Memory B cell (primary cell): ENCODE data around the gene SLC25A26.
"Not testable (repeated sequence)": the region's sequence is repeated elsewhere in the genome, so short reads cannot be mapped to it uniquely, and the experiment has no call there.

Experiments
- ATAC-seq: fragments of 150-1000 bp; cut with Tn5 transposase; 2 replicates; pipeline ENCODE4 v1.10.0; 2021; ENCODE audit warnings: low read depth, mild to moderate bottlenecking, moderate library complexity
- DNase-seq, 2 donors: peaks; one replicate each; pipeline ENCODE4 v3.0.0; 2022; ENCODE audit warnings: low spot score in 2 of 2
- H3K27ac Mint-ChIP-seq: one replicate; pipeline ENCODE4 v1.8.0; 2022; ENCODE audit warnings: mild to moderate bottlenecking, moderate library complexity, mixed read lengths
- H3K27me3 Mint-ChIP-seq: one replicate; pipeline ENCODE4 v1.8.0; 2022; ENCODE audit warnings: mixed read lengths
- H3K36me3 Mint-ChIP-seq: one replicate; pipeline ENCODE4 v1.8.0; 2022; ENCODE audit warnings: mild to moderate bottlenecking, mixed read lengths
- H3K4me1 Mint-ChIP-seq: one replicate; pipeline ENCODE4 v1.8.0; 2022; ENCODE audit warnings: mixed read lengths
- H3K4me3 Mint-ChIP-seq: one replicate; pipeline ENCODE4 v1.8.0; 2022; ENCODE audit warnings: mild to moderate bottlenecking, moderate library complexity, mixed read lengths
- H3K9me3 Mint-ChIP-seq: one replicate; pipeline ENCODE4 v1.8.0; 2022; ENCODE audit warnings: mixed read lengths

SLC25A26 gene

DNA sequence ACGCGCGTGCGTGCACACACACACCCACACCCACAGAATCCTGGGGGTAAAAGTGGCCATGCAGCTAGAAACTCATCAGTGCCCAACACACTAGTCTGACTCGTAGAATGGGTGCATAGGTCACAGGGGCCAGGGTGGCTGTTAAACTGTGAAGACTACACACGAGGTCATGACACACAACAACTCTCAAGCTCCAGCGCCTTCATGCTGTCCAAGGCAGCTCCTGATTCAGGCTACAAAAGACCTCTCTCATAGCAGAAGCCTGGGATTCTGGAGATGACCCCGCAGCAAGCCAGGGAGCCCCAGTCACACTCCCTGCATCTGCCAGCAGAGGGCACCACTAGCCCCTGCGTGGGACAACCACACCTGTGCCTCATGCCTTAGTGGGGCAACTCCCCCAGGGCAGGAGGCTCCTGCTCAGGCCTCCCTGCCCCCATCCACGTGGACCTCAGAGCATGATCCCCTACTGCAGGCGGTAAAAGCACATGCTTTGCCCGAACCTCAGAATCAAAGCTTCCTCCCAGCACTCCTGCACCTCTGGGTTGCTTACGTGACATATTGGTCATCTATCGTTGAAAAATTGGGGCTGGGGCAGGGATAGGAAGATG, 186.9 kb downstream of the SLC25A26 start:
- Mint-ChIP-seq H3K4me3 (no peak overlapping the region), H3K9me3 (no peaks in the 10 kb centered on the region), H3K4me1 (peaks cover 3% of the 10 kb centered on the region), H3K36me3 (no peaks in the 10 kb centered on the region), H3K27ac (no peak overlapping the region), H3K27me3 (no peaks in the 10 kb centered on the region)
- ATAC-seq (peak; percentile 82), DNase-seq (peak; percentile 62 to 75)

DNA sequence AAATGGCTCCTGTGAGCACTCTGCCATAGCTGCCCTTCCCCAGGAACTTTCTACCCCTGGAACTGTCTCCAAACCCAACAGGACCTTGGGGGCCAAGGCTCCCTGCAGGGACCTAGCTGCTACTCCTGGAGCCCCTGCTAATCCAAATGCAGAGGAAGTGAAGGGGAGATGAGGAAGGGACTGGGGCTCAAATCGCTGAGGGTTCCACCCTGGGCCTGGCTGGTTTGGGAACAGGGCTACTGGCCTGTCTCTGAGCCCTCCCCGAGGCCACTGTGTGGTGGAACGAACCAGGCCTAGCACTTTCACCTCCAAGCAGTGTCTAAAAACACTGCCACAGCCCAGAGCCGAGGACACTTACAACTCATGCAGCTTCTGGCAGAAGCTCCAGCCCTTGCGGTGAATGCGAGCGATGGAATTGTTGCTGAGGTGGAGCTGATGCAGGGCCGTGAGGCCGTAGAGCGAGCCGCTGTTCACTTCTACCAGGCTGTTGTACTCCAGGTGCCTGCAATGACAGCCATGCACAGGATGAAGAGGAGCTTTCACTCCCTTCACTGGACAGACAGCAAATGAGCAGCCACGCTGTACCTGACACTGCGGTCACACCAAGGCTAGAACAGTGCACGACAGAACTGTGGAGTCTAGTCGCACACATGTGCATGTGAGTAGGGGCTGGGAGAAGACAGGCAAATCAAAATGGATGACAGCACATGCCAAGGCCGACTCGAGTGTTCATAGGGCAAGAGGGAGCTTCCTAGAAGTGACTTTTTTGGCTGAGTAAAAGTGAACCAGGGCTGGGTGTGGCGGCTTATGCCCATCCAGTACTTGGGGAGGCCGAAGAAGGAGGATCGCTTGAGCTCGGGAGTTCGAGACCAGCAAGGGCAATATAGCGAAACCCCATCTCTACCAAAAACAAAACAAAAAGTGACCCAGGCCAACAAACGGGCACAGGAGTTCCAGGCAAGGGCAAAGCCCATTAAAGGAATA, 189.3 kb downstream of the SLC25A26 start:
- no peaks in the 10 kb centered on the region for H3K9me3 Mint-ChIP-seq
- H3K4me1 Mint-ChIP-seq: peaks cover 3% of the 10 kb centered on the region
- no peaks in the 10 kb centered on the region for H3K27me3 Mint-ChIP-seq
- no peak overlapping the region for H3K4me3 Mint-ChIP-seq
- H3K36me3 Mint-ChIP-seq: no peaks in the 10 kb centered on the region
- no peak overlapping the region for H3K27ac Mint-ChIP-seq
- DNase-seq: no peak
- ATAC-seq: no peak

DNA sequence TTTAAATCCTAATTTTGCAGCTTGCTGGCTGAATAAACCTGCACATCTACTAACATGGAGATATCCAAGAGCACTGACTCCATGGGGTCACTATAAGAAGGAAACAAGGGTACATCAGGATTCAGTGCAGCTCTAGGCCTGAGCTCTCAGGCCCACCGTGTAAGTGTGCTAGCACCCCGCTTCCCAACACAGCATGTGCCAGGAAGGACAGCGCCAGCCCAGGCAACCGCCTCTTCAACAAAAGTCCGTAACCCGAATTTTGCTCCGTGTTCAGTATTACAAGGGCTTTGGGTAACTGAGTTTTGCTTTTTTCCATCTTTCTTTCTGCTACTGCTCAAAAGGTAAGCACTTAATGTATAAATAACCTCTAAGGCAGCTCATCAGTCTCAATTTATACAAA, 190.2 kb downstream of the SLC25A26 start:
- no peak for ATAC-seq
- Mint-ChIP-seq H3K27ac (no peak overlapping the region), H3K36me3 (no peaks in the 10 kb centered on the region), H3K9me3 (no peaks in the 10 kb centered on the region), H3K4me1 (peaks cover 3% of the 10 kb centered on the region), H3K27me3 (no peaks in the 10 kb centered on the region), H3K4me3 (no peak overlapping the region)
- DNase-seq: no peak

DNA sequence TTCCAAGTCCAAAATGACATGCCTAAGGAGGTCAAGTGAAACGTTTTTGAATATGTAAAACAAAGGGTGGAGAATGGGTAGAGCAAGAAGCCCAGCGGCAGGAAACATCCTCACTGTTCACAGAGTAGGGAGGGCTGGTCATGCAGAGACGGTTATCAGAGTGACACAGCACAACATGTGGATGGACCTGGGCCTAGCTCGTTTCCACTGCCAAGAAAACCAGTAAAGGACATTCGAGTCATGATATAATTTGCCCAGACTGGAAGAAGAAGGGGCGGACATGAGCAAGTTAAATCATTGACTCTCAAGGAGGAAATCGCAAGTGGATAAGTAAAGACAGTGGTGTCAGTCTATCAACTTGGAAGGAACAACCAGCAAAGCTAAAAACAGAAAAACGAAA, 190.7 kb downstream of the SLC25A26 start:
- H3K9me3 Mint-ChIP-seq: no peaks in the 10 kb centered on the region
- DNase-seq (no peak), ATAC-seq (no peak)
- H3K27me3 Mint-ChIP-seq: no peaks in the 10 kb centered on the region
- peaks cover 3% of the 10 kb centered on the region for H3K4me1 Mint-ChIP-seq
- no peaks in the 10 kb centered on the region for H3K36me3 Mint-ChIP-seq
- no peak overlapping the region for H3K4me3 Mint-ChIP-seq
- no peak overlapping the region for H3K27ac Mint-ChIP-seq

DNA sequence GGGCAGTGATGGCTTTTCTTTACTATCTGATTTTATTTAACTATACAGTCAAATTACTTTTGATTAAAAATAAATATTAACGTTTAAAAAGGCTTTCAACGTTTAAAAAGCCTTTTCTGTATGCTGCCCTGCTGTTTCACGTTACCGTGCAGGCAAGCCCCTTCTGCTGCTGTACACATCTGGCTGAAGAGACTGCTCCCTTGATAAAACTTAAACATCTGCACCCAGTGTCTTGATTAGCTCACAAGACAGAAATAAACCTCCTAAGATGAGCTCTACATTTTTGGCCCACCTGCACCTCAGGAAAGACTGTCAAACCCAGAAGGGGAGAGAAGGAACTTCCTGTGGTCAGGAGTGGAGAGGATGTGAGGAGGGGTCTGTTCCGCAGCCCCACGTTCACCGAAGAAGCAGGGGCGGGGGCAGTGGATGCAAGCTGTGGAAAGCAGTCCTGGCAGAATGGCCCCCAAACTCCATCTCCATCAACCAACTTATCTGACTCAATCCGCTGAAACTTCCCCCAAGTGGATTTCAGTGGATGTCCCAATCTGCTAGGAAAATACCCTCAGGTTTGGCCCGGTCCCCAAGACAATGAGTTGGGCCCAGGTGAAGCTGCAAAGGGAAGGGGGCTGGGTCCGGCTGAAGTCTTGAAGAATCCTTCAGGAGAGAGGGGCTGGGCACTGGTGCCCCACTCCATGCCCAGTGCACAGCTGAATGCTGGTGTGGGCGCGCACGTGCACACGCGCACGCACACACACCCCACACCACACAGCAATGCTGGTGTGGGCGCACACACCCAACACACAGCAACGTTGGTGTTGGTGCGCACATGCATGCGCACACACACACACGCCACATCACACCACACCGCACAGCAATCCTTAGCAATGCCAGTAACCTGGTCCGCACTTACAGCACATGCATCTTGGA, 191.4 kb downstream of the SLC25A26 start:
- peaks cover 3% of the 10 kb centered on the region for H3K4me1 Mint-ChIP-seq
- H3K9me3 Mint-ChIP-seq: no peaks in the 10 kb centered on the region
- H3K36me3 Mint-ChIP-seq: no peaks in the 10 kb centered on the region
- H3K27ac Mint-ChIP-seq: no peak overlapping the region
- DNase-seq: no peak
- ATAC-seq: no peak
- no peaks in the 10 kb centered on the region for H3K27me3 Mint-ChIP-seq
- no peak overlapping the region for H3K4me3 Mint-ChIP-seq

DNA sequence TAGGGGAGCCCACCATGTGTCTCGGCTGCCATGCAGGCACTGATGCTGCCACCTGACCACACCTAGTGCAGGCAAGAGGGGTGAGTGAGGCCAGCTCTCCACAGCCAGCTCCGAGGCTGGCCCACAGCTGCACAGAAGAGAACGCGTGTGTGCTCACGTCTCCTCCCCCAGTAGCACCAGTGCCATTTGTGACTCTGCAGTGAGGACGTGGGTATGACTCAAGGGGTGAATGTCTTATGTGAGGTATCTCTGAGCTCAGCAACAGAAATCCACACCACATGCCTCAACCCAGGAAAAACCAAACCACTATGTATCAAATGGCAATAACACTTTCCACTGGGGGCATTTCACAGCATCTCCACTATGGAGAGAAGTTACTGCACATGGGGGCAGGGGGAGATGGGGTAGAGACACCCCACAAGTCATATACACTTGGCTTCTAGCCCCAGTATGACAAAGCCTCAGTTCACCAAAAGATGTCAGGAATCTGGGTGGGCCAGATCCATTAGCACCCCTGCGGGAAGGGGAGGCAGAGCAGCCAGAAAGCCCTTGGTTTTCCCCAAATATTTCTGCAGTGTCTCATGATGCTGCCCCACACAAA, 192.4 kb downstream of the SLC25A26 start:
- no peak for ATAC-seq
- Mint-ChIP-seq H3K4me1 (no peaks in the 10 kb centered on the region), H3K9me3 (no peaks in the 10 kb centered on the region), H3K4me3 (no peak overlapping the region), H3K27ac (no peak overlapping the region), H3K36me3 (no peaks in the 10 kb centered on the region), H3K27me3 (no peaks in the 10 kb centered on the region)
- no peak for DNase-seq

DNA sequence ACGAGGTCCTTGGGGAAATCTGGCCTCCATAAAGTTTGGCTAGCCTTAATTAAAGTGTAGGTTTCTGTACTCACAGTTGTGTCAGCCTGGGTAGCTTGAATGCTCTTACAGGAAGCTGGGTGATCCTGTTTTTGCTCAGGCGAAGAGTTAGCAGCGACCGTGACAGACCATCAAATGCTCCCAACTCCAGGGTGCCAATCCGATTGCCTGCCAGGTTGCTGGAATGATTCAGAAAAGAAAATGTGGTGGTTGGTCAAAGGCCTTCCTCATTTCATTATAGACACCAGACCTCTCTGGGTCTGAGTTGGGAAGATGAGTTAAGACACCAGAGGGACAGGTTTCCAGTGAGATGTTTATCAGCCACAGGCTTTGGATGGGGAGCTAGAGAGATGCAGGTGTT, 194.0 kb downstream of the SLC25A26 start:
- no peaks in the 10 kb centered on the region for H3K4me1 Mint-ChIP-seq
- H3K36me3 Mint-ChIP-seq: peaks cover under 1% of the 10 kb centered on the region
- ATAC-seq: no peak
- DNase-seq: no peak
- H3K4me3 Mint-ChIP-seq: no peak overlapping the region
- H3K27me3 Mint-ChIP-seq: no peaks in the 10 kb centered on the region
- no peak overlapping the region for H3K27ac Mint-ChIP-seq
- no peaks in the 10 kb centered on the region for H3K9me3 Mint-ChIP-seq

DNA sequence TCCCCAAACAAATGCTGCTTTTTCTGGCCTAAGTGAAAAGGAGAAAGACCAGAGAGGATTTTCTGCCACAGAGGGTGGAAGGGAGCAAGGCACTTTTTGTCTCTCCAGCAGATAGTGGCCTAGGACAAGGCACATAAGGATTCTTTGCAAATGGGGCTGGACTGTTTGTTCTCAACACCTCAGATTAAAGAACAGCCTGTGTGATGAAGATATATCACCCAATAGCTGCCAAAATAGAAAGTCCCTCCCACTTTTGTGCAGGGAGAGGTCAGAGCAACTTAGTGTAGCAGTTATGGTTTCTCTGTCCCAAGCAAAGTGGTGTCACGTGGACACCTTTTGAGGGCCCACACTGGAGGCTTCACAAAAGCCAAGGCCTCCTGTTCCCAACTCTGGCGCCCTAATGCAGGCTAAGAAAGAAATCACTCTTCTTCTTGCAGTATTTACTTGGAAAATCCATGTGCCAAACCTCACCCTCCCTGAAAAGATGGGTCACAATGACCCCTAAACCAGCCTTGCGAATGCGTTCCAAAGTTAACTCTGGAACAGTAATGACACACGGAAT, 195.1 kb downstream of the SLC25A26 start:
- Mint-ChIP-seq H3K36me3 (peaks cover 8% of the 10 kb centered on the region), H3K27ac (no peak overlapping the region), H3K27me3 (no peaks in the 10 kb centered on the region), H3K4me1 (no peaks in the 10 kb centered on the region), H3K9me3 (peaks cover 8% of the 10 kb centered on the region), H3K4me3 (no peak overlapping the region)
- DNase-seq (no peak), ATAC-seq (no peak)

DNA sequence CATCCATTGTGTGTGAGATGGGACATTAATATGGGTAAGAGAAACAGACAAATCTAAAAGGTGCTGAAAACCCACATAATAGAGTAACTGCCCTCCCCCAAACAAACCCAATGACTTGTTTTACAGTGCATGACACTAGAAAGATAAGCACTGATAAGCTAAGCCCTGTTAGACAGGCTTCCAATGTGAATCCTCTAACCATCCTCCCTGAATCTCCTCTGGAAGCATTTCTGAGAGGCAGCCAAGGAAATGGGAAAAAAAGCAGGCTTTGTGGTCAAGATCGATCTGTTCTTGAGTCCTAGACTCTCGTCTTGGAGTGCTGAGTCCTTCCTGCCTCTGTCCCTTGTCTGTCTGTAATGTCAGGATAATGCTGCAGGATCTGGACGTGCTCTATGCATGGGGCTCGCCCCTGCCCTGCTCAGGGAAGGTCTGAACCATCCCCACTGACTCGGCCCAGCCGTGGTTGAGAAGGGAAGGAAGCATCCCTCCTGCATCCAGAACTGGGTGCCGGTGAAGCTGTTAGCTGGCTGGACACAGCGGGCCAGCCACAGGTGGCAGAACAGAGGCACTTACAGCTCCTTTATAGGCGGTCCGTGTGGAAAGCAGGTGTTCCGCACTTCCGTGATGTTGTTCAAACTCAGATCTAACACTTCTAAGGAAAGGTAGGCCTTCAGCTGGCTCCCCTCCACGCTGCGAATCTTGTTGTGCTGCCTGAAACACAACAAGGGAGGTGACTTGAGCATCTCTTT, 195.9 kb downstream of the SLC25A26 start:
- no peak for ATAC-seq
- no peak for DNase-seq
- no peak overlapping the region for H3K4me3 Mint-ChIP-seq
- H3K27ac Mint-ChIP-seq: no peak overlapping the region
- no peaks in the 10 kb centered on the region for H3K27me3 Mint-ChIP-seq
- H3K4me1 Mint-ChIP-seq: no peaks in the 10 kb centered on the region
- H3K9me3 Mint-ChIP-seq: peaks cover 9% of the 10 kb centered on the region
- peaks cover 8% of the 10 kb centered on the region for H3K36me3 Mint-ChIP-seq

DNA sequence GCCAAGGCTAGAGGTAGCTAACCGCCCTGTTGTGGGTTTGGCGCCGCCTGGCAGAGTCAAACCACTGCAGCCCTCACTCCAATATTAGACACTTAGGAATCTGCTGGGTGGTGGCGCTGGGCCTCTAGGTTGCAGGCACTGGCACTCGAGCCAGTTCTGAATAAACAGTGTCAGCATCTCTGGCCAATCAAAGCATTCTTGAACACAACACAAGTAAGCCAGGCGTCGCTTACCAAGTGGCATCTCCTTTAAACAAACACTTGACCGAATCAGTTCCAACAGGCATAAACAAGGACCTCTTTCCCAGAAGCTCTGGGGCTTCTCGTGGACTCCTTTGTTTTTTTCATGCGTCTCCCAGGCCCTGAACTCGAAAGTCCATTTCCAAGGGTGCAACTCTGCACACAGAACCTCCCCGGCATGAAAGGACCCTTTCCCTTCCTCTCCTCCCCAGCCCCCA, 197.7 kb downstream of the SLC25A26 start:
- Mint-ChIP-seq H3K27me3 (no peaks in the 10 kb centered on the region), H3K4me3 (no peak overlapping the region), H3K4me1 (no peaks in the 10 kb centered on the region), H3K27ac (no peak overlapping the region), H3K36me3 (peaks cover 16% of the 10 kb centered on the region), H3K9me3 (peaks cover 14% of the 10 kb centered on the region)
- DNase-seq: no peak
- no peak for ATAC-seq

DNA sequence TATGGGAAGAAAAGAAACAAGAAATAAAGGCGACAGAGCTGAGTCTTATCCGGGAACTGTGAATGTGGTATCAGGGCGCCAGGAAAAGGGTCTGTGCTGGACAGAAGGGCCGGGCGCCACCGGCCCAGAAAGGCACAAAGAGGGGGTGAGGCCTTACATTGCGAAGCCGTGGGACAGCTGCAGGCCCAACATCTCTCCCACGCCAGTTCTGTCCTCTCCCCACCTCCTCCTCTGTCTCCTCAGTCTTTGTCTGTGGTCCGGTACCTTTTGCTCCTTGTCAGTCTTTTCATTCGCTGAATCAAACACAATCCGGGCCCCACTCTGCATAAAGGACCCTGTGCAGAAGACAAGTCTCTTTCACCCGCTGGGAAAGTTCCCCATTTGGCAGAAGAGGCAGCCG, 198.2 kb downstream of the SLC25A26 start:
- Mint-ChIP-seq H3K9me3 (peaks cover 14% of the 10 kb centered on the region), H3K27me3 (no peaks in the 10 kb centered on the region), H3K4me3 (no peak overlapping the region), H3K36me3 (peaks cover 16% of the 10 kb centered on the region), H3K27ac (no peak overlapping the region), H3K4me1 (no peaks in the 10 kb centered on the region)
- ATAC-seq: no peak
- no peak for DNase-seq

DNA sequence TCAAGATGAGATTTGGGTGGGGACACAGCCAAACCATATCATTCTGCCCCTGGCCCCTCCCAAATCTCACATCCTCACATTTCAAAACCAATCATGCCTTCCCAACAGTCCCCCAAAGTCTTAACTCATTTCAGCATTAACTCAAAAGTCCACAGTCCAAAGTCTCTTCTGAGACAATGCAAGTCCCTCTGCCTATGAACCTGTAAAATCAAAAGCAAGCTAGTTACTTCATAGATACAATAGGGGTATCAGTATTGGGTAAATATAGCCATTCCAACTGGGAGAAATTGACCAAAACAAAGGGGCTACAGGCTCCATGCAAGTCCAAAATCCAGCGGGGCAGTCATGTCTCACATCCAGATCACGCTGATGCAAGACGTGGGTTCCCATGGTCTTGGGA, 200.3 kb downstream of the SLC25A26 start:
- DNase-seq, H3K27me3 Mint-ChIP-seq, H3K4me1 Mint-ChIP-seq, ATAC-seq, H3K4me3 Mint-ChIP-seq, H3K27ac Mint-ChIP-seq: not testable (repeated sequence)
- peaks cover 14% of the 10 kb centered on the region for H3K9me3 Mint-ChIP-seq
- peaks cover 16% of the 10 kb centered on the region for H3K36me3 Mint-ChIP-seq

DNA sequence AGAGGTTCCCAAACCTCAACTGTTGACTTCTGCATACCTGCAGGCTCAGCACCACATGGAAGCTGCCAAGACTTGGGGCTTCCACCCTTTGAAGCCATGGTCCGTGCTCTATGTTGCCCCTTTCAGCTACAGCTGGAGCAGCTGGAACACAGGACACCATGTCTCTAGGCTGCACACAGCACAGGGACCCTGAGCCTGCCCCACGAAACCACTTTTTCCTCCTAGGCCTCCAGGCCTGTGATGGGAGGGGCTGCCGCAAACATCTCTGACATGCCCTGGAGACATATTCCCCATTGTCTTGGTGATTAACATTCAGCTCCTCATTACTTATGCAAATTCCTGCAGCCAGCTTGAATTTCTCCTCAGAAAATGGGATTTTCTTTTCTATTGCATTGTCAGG, 201.1 kb downstream of the SLC25A26 start:
- Mint-ChIP-seq H3K36me3 (peaks cover 16% of the 10 kb centered on the region), H3K9me3 (peaks cover 14% of the 10 kb centered on the region)
- H3K27me3 Mint-ChIP-seq, ATAC-seq, H3K4me1 Mint-ChIP-seq, H3K4me3 Mint-ChIP-seq, DNase-seq, H3K27ac Mint-ChIP-seq: not testable (repeated sequence)
